Measurements from ENCODE around the gene ABCG1. TPM values are rescaled to one million over a fixed set of nuclear protein-coding genes. Genes with fewer than 3 reads are reported as not detected.

ABCG1 gene
- total RNA-seq, 2 experiments from 2014 or later: 16.7 to 17.3 TPM

GRCh38 chr21:42311816-42312625 is 93.1 kb downstream of the ABCG1 start:
- no peak overlapping the region for H3K4me2 ChIP-seq (ENCODE audit: low read length)
- POLR2A ChIA-PET: interaction anchor here (0.5 to 0.9 kb wide), 2 partner anchors 130 to 144 kb away, joined by 3 read pairs; no protein-coding TSS in a partner anchor

DNA sequence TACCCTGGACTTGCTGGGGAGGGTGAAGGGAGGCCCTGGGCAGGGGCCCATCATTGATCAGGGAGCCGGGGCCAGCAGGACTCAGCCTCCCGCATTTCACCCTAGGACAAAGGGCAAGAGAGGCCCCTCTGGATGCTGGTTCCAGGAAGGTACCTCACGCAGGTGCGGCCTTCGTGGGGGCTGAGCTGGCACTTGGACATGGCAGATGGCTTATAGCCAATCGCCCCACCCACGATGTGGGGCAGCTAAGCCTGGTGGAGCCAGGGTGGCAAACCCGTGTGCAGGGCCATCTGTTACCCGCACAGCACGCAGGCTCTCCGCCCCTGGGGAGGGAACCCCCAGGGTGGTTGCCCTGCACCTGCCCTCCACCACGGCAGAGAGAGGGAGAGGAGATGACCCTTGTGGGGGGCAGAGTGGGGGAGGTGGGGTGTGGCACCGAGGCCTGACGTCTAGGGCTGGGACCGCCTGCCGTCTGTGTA is 93.7 kb downstream of the ABCG1 start:
- Histone ChIP-seq H3K9me2 (ENCODE audit: insufficient read depth, low read length) (no peaks in the 10 kb centered on the region), H3K4me3 (ENCODE audit: low read depth, low read length, poor library complexity, severe bottlenecking) (no peak overlapping the region), H3K9me3 (ENCODE audit: low read length) (no peaks in the 10 kb centered on the region), H3K4me1 (ENCODE audit: insufficient read depth, low read length, poor library complexity, severe bottlenecking) (peaks cover 8% of the 10 kb centered on the region), H3K4me2 (ENCODE audit: low read length) (no peak overlapping the region), H3K79me2 (ENCODE audit: insufficient read depth, low read depth, low read length) (no peaks in the 10 kb centered on the region), H4K20me1 (ENCODE audit: insufficient read depth, low read length) (no peaks in the 10 kb centered on the region), H3K36me3 (ENCODE audit: insufficient read depth, low read length) (no peaks in the 10 kb centered on the region), H2AFZ (ENCODE audit: low read length) (no peak overlapping the region), H3K27ac (ENCODE audit: low read depth, low read length, poor library complexity, severe bottlenecking) (no peak overlapping the region)
- no peak for TF ChIP-seq EZH2phosphoT487 (IDR thresholded peaks at IDR 0.05; ENCODE audit: borderline replicate concordance, low read depth, low read length)
- TF ChIP-seq, protein P1, sequence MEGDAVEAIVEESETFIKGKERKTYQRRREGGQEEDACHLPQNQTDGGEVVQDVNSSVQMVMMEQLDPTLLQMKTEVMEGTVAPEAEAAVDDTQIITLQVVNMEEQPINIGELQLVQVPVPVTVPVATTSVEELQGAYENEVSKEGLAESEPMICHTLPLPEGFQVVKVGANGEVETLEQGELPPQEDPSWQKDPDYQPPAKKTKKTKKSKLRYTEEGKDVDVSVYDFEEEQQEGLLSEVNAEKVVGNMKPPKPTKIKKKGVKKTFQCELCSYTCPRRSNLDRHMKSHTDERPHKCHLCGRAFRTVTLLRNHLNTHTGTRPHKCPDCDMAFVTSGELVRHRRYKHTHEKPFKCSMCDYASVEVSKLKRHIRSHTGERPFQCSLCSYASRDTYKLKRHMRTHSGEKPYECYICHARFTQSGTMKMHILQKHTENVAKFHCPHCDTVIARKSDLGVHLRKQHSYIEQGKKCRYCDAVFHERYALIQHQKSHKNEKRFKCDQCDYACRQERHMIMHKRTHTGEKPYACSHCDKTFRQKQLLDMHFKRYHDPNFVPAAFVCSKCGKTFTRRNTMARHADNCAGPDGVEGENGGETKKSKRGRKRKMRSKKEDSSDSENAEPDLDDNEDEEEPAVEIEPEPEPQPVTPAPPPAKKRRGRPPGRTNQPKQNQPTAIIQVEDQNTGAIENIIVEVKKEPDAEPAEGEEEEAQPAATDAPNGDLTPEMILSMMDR (conservative IDR thresholded peaks at IDR 0.05; ENCODE audit: low read length): no peak
- DNase-seq (ENCODE audit: low spot score): no peak
- ChIA-PET POLR2A (no interaction called here), CTCF (ENCODE audit: unreplicated experiment) (no interaction called here)
- no TSS peak for BruUV-seq (replicated peaks)
- intact Hi-C loops (cut with micrococcal nuclease; ENCODE audit: unreplicated experiment): no loop called here

More at GRCh38 chr21:42311816-42312625, 93.1 kb downstream of the ABCG1 start:
- BruUV-seq (replicated peaks): no TSS peak
- no peak for TF ChIP-seq EZH2phosphoT487 (IDR thresholded peaks at IDR 0.05; ENCODE audit: borderline replicate concordance, low read depth, low read length)
- TF ChIP-seq, protein P1 (conservative IDR thresholded peaks at IDR 0.05; ENCODE audit: low read length): no peak
- H3K9me2 ChIP-seq (ENCODE audit: insufficient read depth, low read length): no peaks in the 10 kb centered on the region
- H3K79me2 ChIP-seq (ENCODE audit: insufficient read depth, low read depth, low read length): no peaks in the 10 kb centered on the region
- H3K4me1 ChIP-seq (ENCODE audit: insufficient read depth, low read length, poor library complexity, severe bottlenecking): peaks cover 9% of the 10 kb centered on the region
- no peaks in the 10 kb centered on the region for H3K9me3 ChIP-seq (ENCODE audit: low read length)
- no peak for DNase-seq (ENCODE audit: low spot score)
- H4K20me1 ChIP-seq (ENCODE audit: insufficient read depth, low read length): no peaks in the 10 kb centered on the region
- H3K27ac ChIP-seq (ENCODE audit: low read depth, low read length, poor library complexity, severe bottlenecking): no peak overlapping the region
- no peak overlapping the region for H3K4me3 ChIP-seq (ENCODE audit: low read depth, low read length, poor library complexity, severe bottlenecking)
- H3K36me3 ChIP-seq (ENCODE audit: insufficient read depth, low read length): no peaks in the 10 kb centered on the region
- CTCF ChIA-PET (ENCODE audit: unreplicated experiment): no interaction called here
- intact Hi-C loops (cut with micrococcal nuclease; ENCODE audit: unreplicated experiment): no loop called here
- no peak overlapping the region for H2AFZ ChIP-seq (ENCODE audit: low read length)

DNA sequence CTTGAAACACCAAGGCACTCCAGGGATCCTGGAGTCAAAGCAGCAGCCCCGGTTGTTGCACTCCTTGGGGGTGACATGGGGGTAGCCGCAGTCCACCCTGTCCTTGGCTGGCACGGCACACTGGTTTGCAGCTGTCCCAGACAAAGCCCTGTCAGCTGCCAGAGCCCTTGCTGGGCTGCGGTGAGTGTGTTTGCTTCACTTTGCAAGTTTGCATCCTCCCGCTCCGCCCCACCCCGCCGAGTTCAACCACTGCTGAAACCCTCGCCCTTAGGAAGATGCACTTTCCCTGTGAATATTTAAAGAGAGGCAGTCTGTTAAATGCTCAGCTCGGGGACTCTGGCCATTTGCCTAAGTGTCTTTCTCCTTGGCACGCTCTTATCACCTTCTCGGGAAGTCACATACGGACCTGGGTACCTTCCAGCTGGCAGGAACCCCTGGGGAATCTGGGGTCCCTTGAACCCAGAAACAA is 94.6 kb downstream of the ABCG1 start:
- H3K4me1 ChIP-seq (ENCODE audit: insufficient read depth, low read length, poor library complexity, severe bottlenecking): peaks cover 8% of the 10 kb centered on the region
- H3K4me3 ChIP-seq (ENCODE audit: low read depth, low read length, poor library complexity, severe bottlenecking): no peak overlapping the region
- intact Hi-C loops (cut with micrococcal nuclease; ENCODE audit: unreplicated experiment): no loop called here
- ChIA-PET CTCF (ENCODE audit: unreplicated experiment) (no interaction called here), POLR2A (no interaction called here)
- no peak for TF ChIP-seq EZH2phosphoT487 (IDR thresholded peaks at IDR 0.05; ENCODE audit: borderline replicate concordance, low read depth, low read length)
- TF ChIP-seq, protein P1 (conservative IDR thresholded peaks at IDR 0.05; ENCODE audit: low read length): no peak
- no peaks in the 10 kb centered on the region for H3K36me3 ChIP-seq (ENCODE audit: insufficient read depth, low read length)
- H3K9me3 ChIP-seq (ENCODE audit: low read length): no peaks in the 10 kb centered on the region
- H3K27ac ChIP-seq (ENCODE audit: low read depth, low read length, poor library complexity, severe bottlenecking): no peak overlapping the region
- H2AFZ ChIP-seq (ENCODE audit: low read length): no peak overlapping the region
- no TSS peak for BruUV-seq (replicated peaks)
- H4K20me1 ChIP-seq (ENCODE audit: insufficient read depth, low read length): no peaks in the 10 kb centered on the region
- no peaks in the 10 kb centered on the region for H3K79me2 ChIP-seq (ENCODE audit: insufficient read depth, low read depth, low read length)
- DNase-seq (ENCODE audit: low spot score): no peak
- no peak overlapping the region for H3K4me2 ChIP-seq (ENCODE audit: low read length)
- H3K9me2 ChIP-seq (ENCODE audit: insufficient read depth, low read length): no peaks in the 10 kb centered on the region
